Prostate gland (tissue), 2 donors: ENCODE measurements around the gene RARG.

Experiments used
- POLR2A ChIP-seq: fragments of 450-650 bp; IDR thresholded peaks from one replicate; pipeline ENCODE4 v1.6.1; 2016; ENCODE audit warnings: antibody characterized with exemption, mild to moderate bottlenecking
- TF ChIP-seq, protein P1 (sequence below), 4 experiments: fragments of 200-600 bp in 2 of 4; fragments of 450-650 bp in 2 of 4; sonication (generic) in 2 of 4; IDR thresholded peaks; 1 replicate in 3 of 4; 2 replicates in 1 of 4; pipeline ENCODE4 v1.5.1; 2016 to 2019; ENCODE audit warnings: antibody characterized with exemption in 4 of 4, mild to moderate bottlenecking in 2 of 4, moderate library complexity in 2 of 4

DNA sequence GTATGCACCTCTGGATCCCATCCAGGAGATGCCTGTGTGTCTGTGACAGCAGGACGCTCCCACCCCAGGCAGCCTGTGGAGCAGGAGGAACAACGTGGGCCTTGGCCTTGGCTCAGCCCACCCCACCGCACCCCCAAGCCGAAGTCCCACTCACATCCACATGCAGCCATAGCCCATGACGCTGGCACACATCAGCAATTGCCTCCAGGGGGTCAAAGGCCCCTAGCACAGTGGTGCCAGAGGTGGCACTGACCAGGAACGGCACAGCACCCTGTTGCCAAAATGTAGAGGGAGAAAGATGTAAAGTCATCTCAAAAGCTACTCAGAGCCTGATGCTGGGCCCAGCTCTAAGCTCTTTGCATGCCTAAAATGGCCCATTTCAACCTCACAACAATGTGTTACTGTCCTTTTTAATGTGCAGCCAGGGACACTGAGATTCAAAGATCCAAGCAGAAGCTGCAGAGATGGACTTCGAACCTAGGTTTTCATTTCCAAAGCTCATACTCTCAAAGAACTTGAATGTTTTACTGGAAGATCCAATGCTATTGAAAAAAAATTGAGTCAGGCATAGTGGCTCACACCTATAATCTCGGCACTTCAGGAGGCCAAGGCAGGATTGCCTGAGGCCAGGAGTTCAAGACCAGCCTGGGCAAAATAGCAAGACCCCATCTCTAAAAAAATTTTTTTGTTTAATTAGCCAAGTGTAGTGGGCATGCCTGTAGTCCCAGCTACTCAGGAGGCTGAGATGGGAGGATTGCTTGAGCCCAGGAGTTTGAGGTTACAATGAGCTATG, 70.7 kb downstream of the RARG start:
- TF ChIP-seq, protein P1, sequence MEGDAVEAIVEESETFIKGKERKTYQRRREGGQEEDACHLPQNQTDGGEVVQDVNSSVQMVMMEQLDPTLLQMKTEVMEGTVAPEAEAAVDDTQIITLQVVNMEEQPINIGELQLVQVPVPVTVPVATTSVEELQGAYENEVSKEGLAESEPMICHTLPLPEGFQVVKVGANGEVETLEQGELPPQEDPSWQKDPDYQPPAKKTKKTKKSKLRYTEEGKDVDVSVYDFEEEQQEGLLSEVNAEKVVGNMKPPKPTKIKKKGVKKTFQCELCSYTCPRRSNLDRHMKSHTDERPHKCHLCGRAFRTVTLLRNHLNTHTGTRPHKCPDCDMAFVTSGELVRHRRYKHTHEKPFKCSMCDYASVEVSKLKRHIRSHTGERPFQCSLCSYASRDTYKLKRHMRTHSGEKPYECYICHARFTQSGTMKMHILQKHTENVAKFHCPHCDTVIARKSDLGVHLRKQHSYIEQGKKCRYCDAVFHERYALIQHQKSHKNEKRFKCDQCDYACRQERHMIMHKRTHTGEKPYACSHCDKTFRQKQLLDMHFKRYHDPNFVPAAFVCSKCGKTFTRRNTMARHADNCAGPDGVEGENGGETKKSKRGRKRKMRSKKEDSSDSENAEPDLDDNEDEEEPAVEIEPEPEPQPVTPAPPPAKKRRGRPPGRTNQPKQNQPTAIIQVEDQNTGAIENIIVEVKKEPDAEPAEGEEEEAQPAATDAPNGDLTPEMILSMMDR (IDR thresholded peaks at IDR 0.05): no peak
- TF ChIP-seq POLR2A: no peak
